Epithelial cell of esophagus (primary cell): ENCODE data around the gene OR52E2.

Source experiments
- DNase-seq: peaks from one replicate; pipeline ENCODE4 v3.0.0; 2010; ENCODE audit warnings: low read depth
- H3K4me3 ChIP-seq: 2 replicates; pipeline ENCODE4 v1.5.1; 2011; ENCODE audit warnings: mild to moderate bottlenecking, low read length, control low read depth
- TF ChIP-seq, protein P1 (sequence below): IDR thresholded peaks from 2 replicates; pipeline ENCODE4 v1.5.1; 2011; ENCODE audit warnings: low read depth, mild to moderate bottlenecking, low read length, control low read depth, inconsistent platforms; ENCODE audit not compliant: insufficient read depth; ENCODE audit errors: missing control alignments

OR52E2 gene

DNA sequence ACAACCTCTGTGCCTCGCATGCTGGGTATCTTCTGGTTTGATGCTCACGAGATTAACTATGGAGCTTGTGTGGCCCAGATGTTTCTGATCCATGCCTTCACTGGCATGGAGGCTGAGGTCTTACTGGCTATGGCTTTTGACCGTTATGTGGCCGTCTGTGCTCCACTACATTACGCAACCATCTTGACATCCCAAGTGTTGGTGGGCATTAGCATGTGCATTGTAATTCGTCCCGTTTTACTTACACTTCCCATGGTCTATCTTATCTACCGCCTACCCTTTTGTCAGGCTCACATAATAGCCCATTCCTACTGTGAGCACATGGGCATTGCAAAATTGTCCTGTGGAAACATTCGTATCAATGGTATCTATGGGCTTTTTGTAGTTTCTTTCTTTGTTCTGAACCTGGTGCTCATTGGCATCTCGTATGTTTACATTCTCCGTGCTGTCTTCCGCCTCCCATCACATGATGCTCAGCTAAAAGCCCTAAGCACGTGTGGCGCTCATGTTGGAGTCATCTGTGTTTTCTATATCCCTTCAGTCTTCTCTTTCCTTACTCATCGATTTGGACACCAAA, 12.6 kb downstream of the OR52E2 start:
- no peak for DNase-seq
- H3K4me3 ChIP-seq, result no peak overlapping the region

DNA sequence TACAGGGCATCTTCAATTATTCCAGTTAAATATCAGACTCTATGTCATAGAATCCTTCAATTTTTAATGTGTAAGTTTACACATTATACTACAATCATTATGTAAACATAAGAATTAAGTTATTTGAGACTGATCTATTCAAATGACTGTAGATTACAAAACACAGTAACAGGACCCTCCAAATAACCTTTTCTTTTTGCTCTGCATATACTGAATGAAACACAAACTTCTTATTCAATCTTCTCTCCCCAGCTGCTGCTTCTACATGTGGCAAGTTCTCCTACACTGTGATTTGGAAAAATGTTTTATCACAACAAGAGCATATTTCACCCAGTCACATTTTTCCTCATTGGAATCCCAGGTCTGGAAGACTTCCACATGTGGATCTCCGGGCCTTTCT, 13.2 kb downstream of the OR52E2 start, which contains the start of gene OR52J3:
TSS of gene OR52J3 (plus strand) at position 301 of the 400 bp plus-strand sequence. CDS start at position 301, 0 bp downstream.
- no peak for DNase-seq
- H3K4me3 ChIP-seq, result no peak within 1 kb of the TSS
- TF ChIP-seq, protein P1, sequence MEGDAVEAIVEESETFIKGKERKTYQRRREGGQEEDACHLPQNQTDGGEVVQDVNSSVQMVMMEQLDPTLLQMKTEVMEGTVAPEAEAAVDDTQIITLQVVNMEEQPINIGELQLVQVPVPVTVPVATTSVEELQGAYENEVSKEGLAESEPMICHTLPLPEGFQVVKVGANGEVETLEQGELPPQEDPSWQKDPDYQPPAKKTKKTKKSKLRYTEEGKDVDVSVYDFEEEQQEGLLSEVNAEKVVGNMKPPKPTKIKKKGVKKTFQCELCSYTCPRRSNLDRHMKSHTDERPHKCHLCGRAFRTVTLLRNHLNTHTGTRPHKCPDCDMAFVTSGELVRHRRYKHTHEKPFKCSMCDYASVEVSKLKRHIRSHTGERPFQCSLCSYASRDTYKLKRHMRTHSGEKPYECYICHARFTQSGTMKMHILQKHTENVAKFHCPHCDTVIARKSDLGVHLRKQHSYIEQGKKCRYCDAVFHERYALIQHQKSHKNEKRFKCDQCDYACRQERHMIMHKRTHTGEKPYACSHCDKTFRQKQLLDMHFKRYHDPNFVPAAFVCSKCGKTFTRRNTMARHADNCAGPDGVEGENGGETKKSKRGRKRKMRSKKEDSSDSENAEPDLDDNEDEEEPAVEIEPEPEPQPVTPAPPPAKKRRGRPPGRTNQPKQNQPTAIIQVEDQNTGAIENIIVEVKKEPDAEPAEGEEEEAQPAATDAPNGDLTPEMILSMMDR, result no peak

More for the DNA sequence above, 12.6 kb downstream of the OR52E2 start:
- TF ChIP-seq, protein P1, result no peak

DNA sequence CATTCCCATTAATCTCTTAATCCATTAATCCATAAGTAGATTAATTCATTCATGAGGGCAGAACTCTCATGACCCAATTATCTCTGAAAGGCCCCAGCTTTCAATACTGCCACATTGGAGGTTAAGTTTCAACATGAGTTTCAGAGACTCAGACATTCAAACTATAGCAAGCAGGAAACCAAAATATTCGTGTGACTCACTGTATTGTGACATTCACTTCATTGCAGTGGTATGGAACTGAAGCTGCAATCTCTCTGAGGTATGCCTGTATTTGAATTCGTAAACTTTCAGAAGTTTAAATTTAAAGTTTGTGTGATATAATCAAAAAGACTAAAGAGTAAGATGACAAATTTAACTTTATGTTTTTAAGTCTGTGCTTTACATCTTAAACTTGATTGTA, 16.0 kb downstream of the OR52E2 start:
- peak; percentile 65 for DNase-seq
- TF ChIP-seq, protein P1, result no peak
- H3K4me3 ChIP-seq, result no peak overlapping the region

DNA sequence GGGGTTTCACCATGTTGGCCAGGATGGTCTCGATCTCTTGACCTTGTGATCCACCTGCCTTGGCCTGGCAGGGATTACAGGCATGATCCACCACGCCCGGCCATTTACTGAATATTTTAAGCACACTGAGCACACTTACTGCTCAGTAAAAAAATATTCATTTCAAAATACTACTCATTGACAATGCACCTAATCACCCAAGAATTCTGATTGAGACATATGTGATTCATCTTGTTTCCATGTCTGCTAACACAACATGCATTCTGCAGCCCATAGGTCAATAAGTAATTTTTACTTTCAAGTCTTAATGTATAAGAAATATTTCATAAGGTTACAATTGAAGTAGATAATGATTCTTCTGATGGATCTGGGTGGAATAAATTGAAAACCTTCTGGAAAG, 17.3 kb downstream of the OR52E2 start:
- no peak overlapping the region for H3K4me3 ChIP-seq
- TF ChIP-seq, protein P1, result no peak
- peak; percentile 51 for DNase-seq

- H3K4me3 ChIP-seq, result no peak overlapping the region
- TF ChIP-seq, protein P1, result no peak
- no peak for DNase-seq
Measured at GRCh38 chr11:5040876-5041275, 18.6 kb downstream of the OR52E2 start.

DNA sequence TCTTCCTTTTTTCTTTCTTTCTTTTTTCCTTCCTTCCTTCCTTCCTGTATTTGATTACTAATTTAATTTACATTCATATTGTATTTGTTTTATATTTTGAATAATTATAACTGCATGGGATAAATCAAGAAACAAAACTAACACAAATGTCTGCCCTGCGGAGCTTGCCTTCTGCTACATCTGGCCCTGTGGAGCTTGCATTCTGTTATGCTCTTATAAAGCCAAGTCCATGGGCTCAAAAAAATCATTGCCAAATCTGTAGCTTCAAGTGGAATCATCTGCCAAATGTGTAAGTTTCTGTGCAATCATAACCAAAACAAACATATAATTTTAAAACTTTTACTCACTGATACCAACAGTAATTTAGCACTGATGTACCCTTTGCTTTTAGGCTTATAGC, 21.1 kb downstream of the OR52E2 start:
- H3K4me3 ChIP-seq, result no peak overlapping the region
- TF ChIP-seq, protein P1, result no peak
- DNase-seq, result no peak

GRCh38 chr11:5037926-5038325, 21.5 kb downstream of the OR52E2 start:
- no peak overlapping the region for H3K4me3 ChIP-seq
- TF ChIP-seq, protein P1, result no peak
- DNase-seq, result no peak
